A375 (cell line): Measurements from ENCODE around the gene OTX1. TPM values are rescaled to one million over a fixed set of nuclear protein-coding genes. Genes with fewer than 3 reads are reported as not detected.

Source experiments
- total RNA-seq: library from RNA; depleted of rRNA; stranded (reverse); fragments of >200 nt; shearing (Covaris generic); gene quantifications from 2 replicates; pipeline ENCODE4 v1.2.3, GENCODE V29; 2014; rRNA removed

Gene OTX1
- 1.3 and 1.5 TPM in 2 replicates for total RNA-seq

GRCh38 chr2:63050334-63051041, at the start of gene OTX1:
Gene OTX1 (plus strand): TSS chr2:63050830. CDS start chr2:63052991, 2,161 bp downstream.

